Uterus (tissue), 2 donors: ENCODE results near the gene PSMD4.

ENCODE experiments used
- CTCF ChIP-seq, 4 experiments: fragments of 200-600 bp in 2 of 4; fragments of 450-650 bp in 2 of 4; sonication (generic) in 2 of 4; IDR thresholded peaks; one replicate each; pipeline ENCODE4 v1.5.1; 2016 to 2019; ENCODE audit warnings: antibody characterized with exemption in 4 of 4, mild to moderate bottlenecking in 2 of 4, moderate library complexity in 1 of 4
- POLR2A ChIP-seq, 2 donors: fragments of 450-650 bp; IDR thresholded peaks; one replicate each; pipeline ENCODE4 v1.6.1; 2016; ENCODE audit warnings: antibody characterized with exemption in 2 of 2, mild to moderate bottlenecking in 1 of 2, moderate library complexity in 1 of 2

DNA sequence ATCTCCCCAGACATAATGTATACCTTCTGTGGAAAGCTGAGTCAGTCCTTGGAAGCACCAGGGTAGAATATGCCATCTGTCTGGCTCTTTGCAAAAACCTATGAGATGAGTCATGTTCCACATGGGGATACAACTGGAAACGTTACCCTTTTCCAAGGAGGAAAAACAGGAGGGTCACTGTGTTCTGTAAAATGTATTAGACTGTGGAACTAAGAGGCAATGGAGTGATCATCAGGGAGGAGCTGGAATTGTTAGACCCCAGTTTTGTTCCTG is 16.1 kb upstream of the PSMD4 start:
- no peak for TF ChIP-seq POLR2A (IDR thresholded peaks at IDR 0.05)
- TF ChIP-seq CTCF (IDR thresholded peaks at IDR 0.05), result no peak
